Esophagus squamous epithelium (tissue), 5 donors: ENCODE data around the gene TUBGCP2. TPM values are rescaled to one million over a fixed set of nuclear protein-coding genes. Genes with fewer than 3 reads are reported as not detected.

Experiments
- DNase-seq: peaks from one replicate; lab custom pipeline; 2025; lab: John Stamatoyannopoulos, UW
- H3K27ac ChIP-seq, 4 donors: fragments of 200-600 bp; sonication (generic); one replicate each; pipeline ENCODE4 v1.5.1; 2016 to 2019; ENCODE audit warnings: mild to moderate bottlenecking in 1 of 4
- H3K27me3 ChIP-seq, 4 donors: fragments of 200-600 bp; sonication (generic); 1 replicate in 3 of 4; 2 replicates in 1 of 4; pipeline versions ENCODE4 v1.5.1 to v1.6.0; 2017 to 2021; ENCODE audit warnings: antibody characterized with exemption in 1 of 4
- H3K36me3 ChIP-seq, 3 donors: fragments of 200-600 bp; sonication (generic); one replicate each; pipeline ENCODE4 v1.5.1; 2016 to 2019
- H3K4me1 ChIP-seq, 3 donors: fragments of 200-600 bp; sonication (generic); one replicate each; pipeline ENCODE4 v1.5.1; 2017 to 2019
- H3K4me3 ChIP-seq, 4 donors: fragments of 200-600 bp; sonication (generic); 1 replicate in 3 of 4; 2 replicates in 1 of 4; pipeline ENCODE4 v1.5.1; 2016 to 2019; ENCODE audit warnings: mild to moderate bottlenecking in 2 of 4, moderate library complexity in 1 of 4
- H3K9me3 ChIP-seq, 3 donors: fragments of 200-600 bp; sonication (generic); one replicate each; pipeline ENCODE4 v1.5.1; 2016 to 2019
- POLR2A ChIP-seq, 4 donors: fragments of 450-650 bp; IDR thresholded peaks; one replicate each; pipeline ENCODE4 v1.6.1; 2017; ENCODE audit warnings: antibody characterized with exemption in 4 of 4, mild to moderate bottlenecking in 4 of 4, moderate library complexity in 3 of 4
- WGBS, 2 donors: methylation state at CpG; one replicate each; pipeline ENCODE4 v1.1.5; 2018; 5-methylcytosine and 5-hydroxymethylcytosine counted together
- intact Hi-C: fragments of 100-400 bp; cut with DNase I; formaldehyde crosslinking; loops from one replicate; pipeline ENCODE4 v1.15.0; 2022
- total RNA-seq, 4 donors: library from RNA; depleted of rRNA; stranded (reverse); fragments of >200 nt; gene quantifications; one replicate each; pipeline ENCODE4 v1.1.0, GENCODE V29; 2016
- TF ChIP-seq, protein P1 (sequence below), 6 experiments: fragments of 450-650 bp in 4 of 6; fragments of 200-600 bp in 2 of 6; sonication (generic) in 2 of 6; IDR thresholded peaks; one replicate each; pipeline ENCODE4 v1.5.1; 2016 to 2019; ENCODE audit warnings: antibody characterized with exemption in 6 of 6, mild to moderate bottlenecking in 4 of 6, moderate library complexity in 4 of 6
- donor health status: DM: yes; HTN: yes; CAD: no.

TUBGCP2 gene
- total RNA-seq, 4 donors from 2014 or later, result 28.4 to 44.4 (median 38.9) TPM

DNA sequence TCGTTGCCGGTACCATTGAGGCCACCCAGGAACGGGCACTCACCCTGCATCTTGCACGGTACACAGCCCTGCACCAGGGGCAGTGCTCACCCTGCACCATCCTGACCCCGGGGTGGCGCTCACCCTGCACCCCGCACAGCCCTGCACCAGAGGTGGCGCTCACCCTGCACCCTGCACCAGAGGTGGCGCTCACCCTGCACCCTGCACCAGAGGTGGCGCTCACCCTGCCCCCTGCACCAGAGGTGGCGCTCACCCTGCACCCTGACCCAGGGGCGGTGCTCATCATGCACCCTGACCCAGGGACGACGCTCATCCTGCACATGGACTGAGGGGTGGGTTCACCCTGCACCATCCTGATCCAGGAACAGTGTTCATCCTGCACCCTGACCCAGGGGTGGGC lies 6.4 kb downstream of the TUBGCP2 start:
- Histone ChIP-seq H3K4me3 (no peak overlapping the region), H3K27me3 (no peaks in the 10 kb centered on the region), H3K27ac (no peak overlapping the region), H3K4me1 (peaks cover 5 to 32% (median 8%) of the 10 kb centered on the region in 3 donors), H3K9me3 (no peaks in the 10 kb centered on the region), H3K36me3 (peaks cover 28 to 78% (median 29%) of the 10 kb centered on the region in 3 donors)
- intact Hi-C loops, result no loop called here
- TF ChIP-seq, protein P1, sequence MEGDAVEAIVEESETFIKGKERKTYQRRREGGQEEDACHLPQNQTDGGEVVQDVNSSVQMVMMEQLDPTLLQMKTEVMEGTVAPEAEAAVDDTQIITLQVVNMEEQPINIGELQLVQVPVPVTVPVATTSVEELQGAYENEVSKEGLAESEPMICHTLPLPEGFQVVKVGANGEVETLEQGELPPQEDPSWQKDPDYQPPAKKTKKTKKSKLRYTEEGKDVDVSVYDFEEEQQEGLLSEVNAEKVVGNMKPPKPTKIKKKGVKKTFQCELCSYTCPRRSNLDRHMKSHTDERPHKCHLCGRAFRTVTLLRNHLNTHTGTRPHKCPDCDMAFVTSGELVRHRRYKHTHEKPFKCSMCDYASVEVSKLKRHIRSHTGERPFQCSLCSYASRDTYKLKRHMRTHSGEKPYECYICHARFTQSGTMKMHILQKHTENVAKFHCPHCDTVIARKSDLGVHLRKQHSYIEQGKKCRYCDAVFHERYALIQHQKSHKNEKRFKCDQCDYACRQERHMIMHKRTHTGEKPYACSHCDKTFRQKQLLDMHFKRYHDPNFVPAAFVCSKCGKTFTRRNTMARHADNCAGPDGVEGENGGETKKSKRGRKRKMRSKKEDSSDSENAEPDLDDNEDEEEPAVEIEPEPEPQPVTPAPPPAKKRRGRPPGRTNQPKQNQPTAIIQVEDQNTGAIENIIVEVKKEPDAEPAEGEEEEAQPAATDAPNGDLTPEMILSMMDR (IDR thresholded peaks at IDR 0.05), result no peak
- TF ChIP-seq POLR2A (IDR thresholded peaks at IDR 0.05), result no peak
- 100% methylated on average over 4 of the region's 14 CpGs; no CpG with 5 or more reads in 1 of the 2 donors for WGBS, 2 donors
- no peak for DNase-seq

DNA sequence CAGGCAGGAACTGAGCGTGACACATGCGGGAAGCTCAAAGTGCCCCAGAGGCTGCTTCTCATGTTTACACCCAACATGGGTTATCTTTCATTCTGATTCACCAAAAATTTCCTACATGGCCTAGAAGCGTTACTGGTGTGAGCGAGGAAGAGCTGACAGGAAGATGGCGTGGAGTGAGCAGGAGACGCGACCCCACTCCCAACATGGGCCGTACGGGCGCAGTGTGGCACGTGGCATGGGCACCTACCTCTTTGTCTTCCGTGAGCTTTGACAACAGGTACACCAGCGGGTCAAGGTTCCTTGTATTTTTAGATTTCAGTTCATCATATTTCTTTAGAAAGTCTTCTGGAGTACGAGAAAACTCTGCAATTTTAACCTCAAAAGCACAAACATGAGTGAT lies 8.9 kb downstream of the TUBGCP2 start:
- WGBS, 2 donors, result 79 to 92% methylated on average over 14 of the region's 14 CpGs
- Histone ChIP-seq H3K4me1 (peaks cover 0 to 12% (median 0%) of the 10 kb centered on the region in 3 donors), H3K36me3 (peaks cover 37 to 94% (median 52%) of the 10 kb centered on the region in 3 donors), H3K4me3 (no peak overlapping the region), H3K27ac (no peak overlapping the region), H3K27me3 (no peaks in the 10 kb centered on the region), H3K9me3 (no peaks in the 10 kb centered on the region)
- intact Hi-C loops, result no loop called here
- no peak for DNase-seq
- no peak for TF ChIP-seq POLR2A (IDR thresholded peaks at IDR 0.05)
- TF ChIP-seq, protein P1 (IDR thresholded peaks at IDR 0.05), result no peak

DNA sequence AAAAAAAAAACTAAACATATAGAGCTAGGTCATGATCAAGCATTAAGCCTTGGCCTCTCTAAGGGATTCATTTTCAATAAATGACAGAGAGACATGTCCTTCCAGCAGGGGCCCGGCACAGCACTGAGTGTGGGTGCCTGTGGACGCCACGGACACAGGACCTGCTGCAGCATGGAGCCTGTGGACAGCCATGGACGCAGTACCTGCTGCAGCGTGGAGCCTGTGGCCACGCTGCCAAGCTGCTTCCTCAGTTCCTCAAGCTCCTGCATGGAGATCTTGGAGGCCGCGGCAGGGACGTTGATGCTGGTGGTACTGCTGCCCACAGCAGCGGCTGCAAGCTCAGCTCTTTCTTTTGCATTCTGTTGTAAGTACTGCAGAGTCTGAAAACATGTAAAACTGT lies 9.4 kb downstream of the TUBGCP2 start:
- no peak for DNase-seq
- Histone ChIP-seq H3K27me3 (no peaks in the 10 kb centered on the region), H3K36me3 (peaks cover 37 to 99% (median 56%) of the 10 kb centered on the region in 3 donors), H3K4me1 (peaks cover 0 to 8% (median 0%) of the 10 kb centered on the region in 3 donors), H3K4me3 (no peak overlapping the region), H3K27ac (no peak overlapping the region), H3K9me3 (no peaks in the 10 kb centered on the region)
- 89% methylated on average over 9 of the region's 10 CpGs; no CpG with 5 or more reads in 1 of the 2 donors for WGBS, 2 donors
- no peak for TF ChIP-seq POLR2A (IDR thresholded peaks at IDR 0.05)
- TF ChIP-seq, protein P1 (IDR thresholded peaks at IDR 0.05), result no peak
- intact Hi-C loops, result no loop called here

DNA sequence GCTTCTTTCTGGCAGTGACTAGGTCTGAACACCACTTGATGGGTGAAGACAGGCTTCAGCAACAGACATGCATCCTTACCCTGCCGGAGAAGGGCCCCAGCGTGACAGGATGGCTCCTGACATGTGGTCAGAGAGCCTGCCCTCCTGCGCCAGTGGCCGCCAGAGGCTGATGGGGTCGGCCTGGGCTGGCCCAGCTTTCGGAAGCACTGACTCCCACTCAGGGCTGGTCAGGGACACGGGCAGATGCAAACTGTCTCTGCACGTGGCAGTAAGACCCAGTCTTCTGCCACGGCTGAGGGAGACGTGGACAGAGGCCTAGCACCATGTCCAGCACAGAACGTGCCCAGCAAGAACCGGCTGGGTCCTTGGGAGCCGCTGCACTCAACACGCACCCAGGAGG lies 10.2 kb downstream of the TUBGCP2 start:
- Histone ChIP-seq H3K27me3 (no peaks in the 10 kb centered on the region), H3K9me3 (no peaks in the 10 kb centered on the region), H3K4me3 (no peak overlapping the region), H3K36me3 (peaks cover 42 to 100% (median 61%) of the 10 kb centered on the region in 3 donors), H3K4me1 (peaks cover 0 to under 1% (median 0%) of the 10 kb centered on the region in 3 donors), H3K27ac (no peak overlapping the region)
- 98 to 100% methylated on average over 4 to 7 of the region's 14 CpGs for WGBS, 2 donors
- TF ChIP-seq POLR2A (IDR thresholded peaks at IDR 0.05), result no peak
- TF ChIP-seq, protein P1 (IDR thresholded peaks at IDR 0.05), result no peak
- intact Hi-C loops, result no loop called here
- no peak for DNase-seq

DNA sequence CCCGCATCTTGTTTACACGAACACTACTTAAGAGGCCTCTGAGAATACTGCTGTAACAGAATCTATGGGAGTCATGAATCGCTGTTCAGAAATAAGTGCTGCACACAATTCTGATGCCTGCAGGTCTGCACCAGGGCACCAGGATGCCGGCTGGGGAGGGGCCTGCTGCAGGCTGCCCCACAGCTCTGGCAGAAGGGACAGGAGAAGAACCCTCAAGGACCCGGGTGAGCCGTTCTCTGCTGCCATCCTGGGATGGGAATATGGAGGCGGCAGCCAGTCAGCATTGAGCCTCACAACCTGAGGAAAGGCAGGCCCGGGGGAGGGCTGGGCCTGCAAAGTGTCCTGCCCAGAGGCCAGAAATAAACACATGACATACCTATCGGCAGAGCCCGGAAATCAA lies 11.2 kb downstream of the TUBGCP2 start:
- no peaks in the 10 kb centered on the region for H3K27me3 ChIP-seq
- TF ChIP-seq, protein P1 (IDR thresholded peaks at IDR 0.05), result no peak
- TF ChIP-seq POLR2A (IDR thresholded peaks at IDR 0.05), result no peak
- DNase-seq, result no peak
- H3K9me3 ChIP-seq, result no peaks in the 10 kb centered on the region
- H3K27ac ChIP-seq, result no peak overlapping the region
- H3K4me1 ChIP-seq, result peaks cover 0 to 6% (median 0%) of the 10 kb centered on the region in 3 donors
- no peak overlapping the region for H3K4me3 ChIP-seq
- intact Hi-C loops, result no loop called here
- WGBS, 2 donors, result 83 to 91% methylated on average over 4 to 9 of the region's 10 CpGs
- H3K36me3 ChIP-seq, result peaks cover 52 to 100% (median 58%) of the 10 kb centered on the region in 3 donors
